NCI-H2196 (cell line): ENCODE results near the gene IMMP2L.
"Not testable (repeated sequence)": the region's sequence is repeated elsewhere in the genome, so short reads cannot be mapped to it uniquely, and the experiment has no call there.

ENCODE experiments used
- DNase-seq: peaks from one replicate; lab custom pipeline; 2025; ENCODE audit not compliant: unreplicated experiment; lab: John Stamatoyannopoulos, UW

Gene IMMP2L

DNA sequence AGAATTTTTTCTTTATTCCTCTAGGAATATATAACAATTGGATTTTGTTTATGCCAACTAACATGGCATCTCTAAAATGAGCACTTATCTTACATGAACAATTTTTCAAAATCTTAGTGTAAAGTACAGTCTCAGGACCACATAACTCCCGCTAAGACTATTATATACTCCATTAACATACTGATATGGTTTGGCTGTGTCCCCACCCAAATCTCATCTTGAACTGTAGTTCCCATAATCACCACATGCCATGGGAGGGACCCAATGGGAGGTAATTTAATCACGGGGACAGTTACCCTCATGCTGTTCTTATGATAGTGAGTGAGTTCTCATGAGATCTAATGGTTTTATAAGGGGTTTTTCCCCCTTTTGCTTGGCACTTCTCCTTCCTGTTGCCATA lies 291.5 kb downstream of the IMMP2L start:
- DNase-seq: not testable (repeated sequence)

- no peak for DNase-seq
Observed at GRCh38 chr7:111268941-111269340, 293.4 kb downstream of the IMMP2L start.

DNA sequence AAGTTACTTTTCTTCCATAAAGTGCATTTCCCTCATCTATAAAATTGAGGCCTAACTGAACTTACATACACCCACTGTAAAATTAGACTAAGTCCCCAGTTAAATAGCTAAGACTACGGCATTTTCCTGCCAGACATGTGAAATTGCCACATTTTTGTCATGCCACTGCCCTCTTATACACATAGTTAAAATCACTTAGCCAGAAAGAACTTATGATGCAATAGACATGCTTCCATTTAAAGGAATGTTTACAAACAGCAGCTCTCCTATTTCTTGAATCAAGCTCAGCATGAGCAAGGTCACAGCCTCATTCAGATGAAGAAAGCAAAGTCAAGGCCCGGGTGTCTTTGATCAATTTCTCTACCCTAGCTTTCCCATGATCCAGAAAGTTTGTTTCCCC lies 295.7 kb downstream of the IMMP2L start:
- DNase-seq: no peak

DNA sequence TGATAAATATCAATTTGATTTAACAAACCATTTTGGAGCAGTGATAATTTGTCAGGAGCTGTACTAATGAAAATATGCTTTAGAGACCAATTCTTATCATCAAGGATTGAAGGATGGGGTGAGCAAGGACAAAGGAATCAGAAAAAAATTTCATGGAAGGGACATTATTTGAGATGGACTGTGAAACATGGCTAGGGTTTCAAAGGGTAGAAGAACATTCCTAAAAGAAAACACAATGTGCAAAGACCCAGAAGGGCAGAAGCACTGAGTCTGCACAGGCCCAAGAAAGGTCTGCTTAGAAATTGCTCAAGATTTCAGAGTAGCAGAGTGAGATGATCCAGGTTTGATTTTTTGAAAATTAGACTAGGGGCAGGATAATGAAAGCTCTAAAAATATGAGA lies 296.9 kb downstream of the IMMP2L start:
- no peak for DNase-seq

DNA sequence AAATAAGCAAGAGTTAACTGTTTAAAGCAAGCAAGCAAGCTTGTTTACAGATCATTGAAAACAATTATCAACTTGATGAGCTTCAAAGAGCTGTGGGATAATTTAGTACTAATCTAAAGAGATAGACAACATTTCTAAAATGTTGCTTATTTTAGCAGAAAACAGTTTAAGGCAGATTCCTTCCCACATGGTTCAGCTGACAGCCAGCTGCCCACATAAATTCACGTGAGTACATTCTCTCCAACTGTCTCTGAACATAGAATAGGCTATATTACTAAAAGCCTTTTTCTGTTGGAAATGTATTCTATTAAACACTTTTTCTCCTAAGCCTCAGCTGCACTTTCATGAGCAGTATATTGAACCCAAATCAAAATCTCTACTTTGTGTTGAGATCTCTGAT lies 297.3 kb downstream of the IMMP2L start:
- DNase-seq: no peak

- DNase-seq: no peak
Observed at GRCh38 chr7:111264111-111264868, 298.0 kb downstream of the IMMP2L start.

GRCh38 chr7:111262293-111263116 lies 299.8 kb downstream of the IMMP2L start:
- DNase-seq: no peak

- DNase-seq: no peak
Observed at GRCh38 chr7:111261496-111261895, 300.8 kb downstream of the IMMP2L start.

- DNase-seq: no peak
Observed at GRCh38 chr7:111259991-111260390, 302.3 kb downstream of the IMMP2L start.

GRCh38 chr7:111256391-111256790 lies 305.9 kb downstream of the IMMP2L start:
- no peak for DNase-seq

GRCh38 chr7:111255576-111255975 lies 306.7 kb downstream of the IMMP2L start:
- no peak for DNase-seq

- not testable (repeated sequence) for DNase-seq
Observed at GRCh38 chr7:111251365-111251764, 310.9 kb downstream of the IMMP2L start.

DNA sequence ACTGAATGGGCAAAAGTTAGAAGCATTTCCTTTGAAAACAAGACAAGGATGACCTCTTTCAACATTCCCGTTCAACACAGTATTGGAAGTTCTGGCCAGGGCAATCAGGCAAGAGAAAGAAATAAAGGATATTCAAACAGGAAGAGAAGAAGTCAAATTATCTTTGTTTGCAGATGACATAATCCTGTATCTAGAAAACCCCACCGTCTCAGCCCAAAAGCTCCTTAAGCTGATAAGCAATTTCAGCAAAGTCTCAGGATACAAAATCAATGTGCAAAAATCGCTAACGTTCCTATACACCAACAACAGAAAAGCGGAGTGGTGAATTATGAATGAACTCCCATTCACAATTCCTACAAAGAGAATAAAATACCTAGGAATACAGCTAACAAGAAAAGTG lies 312.5 kb downstream of the IMMP2L start:
- DNase-seq: not testable (repeated sequence)

- no peak for DNase-seq
Observed at GRCh38 chr7:111242141-111242755, 320.0 kb downstream of the IMMP2L start.

GRCh38 chr7:111240371-111240770 lies 321.9 kb downstream of the IMMP2L start:
- no peak for DNase-seq

GRCh38 chr7:111239437-111239836 lies 322.9 kb downstream of the IMMP2L start:
- DNase-seq: no peak

DNA sequence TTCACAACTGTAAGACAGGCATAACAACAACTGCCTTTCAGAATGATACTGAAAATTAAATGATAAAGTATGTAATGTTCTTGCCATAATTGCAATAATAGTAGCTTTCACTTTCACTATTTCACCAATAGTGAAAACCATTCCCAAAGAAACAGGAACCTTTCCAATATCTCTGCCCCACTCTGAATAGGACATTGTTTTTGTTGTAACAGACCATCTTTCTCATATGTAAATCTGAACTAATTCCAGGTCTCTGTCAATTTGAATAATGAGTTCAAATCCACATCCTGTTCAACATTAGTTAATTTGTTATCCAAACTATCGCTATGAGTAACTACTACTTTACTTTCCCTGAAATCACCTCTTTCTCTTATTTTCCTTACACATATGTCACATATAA lies 323.4 kb downstream of the IMMP2L start:
- DNase-seq: no peak

- no peak for DNase-seq
Observed at GRCh38 chr7:111235709-111236108, 326.6 kb downstream of the IMMP2L start.

- no peak for DNase-seq
Observed at GRCh38 chr7:111232249-111233084, 329.8 kb downstream of the IMMP2L start.

DNA sequence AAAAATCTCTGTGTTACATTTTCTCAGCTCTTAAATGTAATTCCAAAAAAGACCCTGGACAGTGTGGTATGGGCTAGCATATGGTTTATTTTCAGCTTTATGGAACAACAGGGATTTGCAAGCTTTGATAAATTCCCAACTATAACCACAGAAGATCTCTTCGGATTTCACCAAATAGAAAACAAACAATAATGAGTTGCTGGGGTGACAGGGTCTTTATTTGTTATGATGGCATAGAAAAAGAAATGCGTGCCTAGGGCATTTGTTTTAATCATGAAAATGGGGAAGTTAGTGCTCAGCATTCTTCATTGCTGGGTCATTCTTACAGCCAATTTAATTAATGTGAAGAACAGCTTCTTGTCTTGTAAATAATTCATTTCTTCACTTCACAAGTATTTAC lies 332.4 kb downstream of the IMMP2L start:
- no peak for DNase-seq

- no peak for DNase-seq
Observed at GRCh38 chr7:111229181-111229740, 333.0 kb downstream of the IMMP2L start.
